Vagina (tissue), 2 donors: Measurements from ENCODE around the gene IFNA1.
"Not testable (repeated sequence)": the region's sequence is repeated elsewhere in the genome, so short reads cannot be mapped to it uniquely, and the experiment has no call there.

ENCODE experiments used
- POLR2A ChIP-seq, 2 donors: fragments of 450-650 bp; IDR thresholded peaks; one replicate each; pipeline ENCODE4 v1.6.1; 2017; ENCODE audit warnings: antibody characterized with exemption in 2 of 2, mild to moderate bottlenecking in 2 of 2, moderate library complexity in 2 of 2
- TF ChIP-seq, protein P1 (sequence below), 3 experiments: fragments of 450-650 bp in 2 of 3; fragments of 200-600 bp in 1 of 3; sonication (generic) in 1 of 3; IDR thresholded peaks; one replicate each; pipeline ENCODE4 v1.5.1; 2017 to 2019; ENCODE audit warnings: antibody characterized with exemption in 3 of 3, mild to moderate bottlenecking in 2 of 3, moderate library complexity in 2 of 3

DNA sequence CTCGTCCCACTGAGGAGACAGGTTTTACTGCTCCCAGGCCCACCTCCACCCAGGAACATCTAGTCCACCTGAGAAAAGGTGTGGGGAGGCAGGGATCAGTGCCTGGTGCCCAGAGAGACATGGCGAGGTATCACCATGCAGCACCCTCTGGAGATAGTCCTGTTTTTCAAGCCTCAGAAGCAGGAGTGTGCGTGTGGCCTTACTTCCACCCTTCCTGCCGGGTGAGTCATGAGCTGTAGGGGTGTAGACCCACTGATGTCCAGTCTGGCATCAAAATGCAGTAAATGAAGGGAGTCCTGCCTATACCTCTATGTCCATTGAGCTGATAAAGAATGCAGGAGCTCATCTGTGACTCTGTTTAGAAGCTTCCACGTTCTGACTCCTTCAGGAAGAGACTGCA lies 9.1 kb downstream of the IFNA1 start:
- TF ChIP-seq POLR2A (IDR thresholded peaks at IDR 0.05), result not testable (repeated sequence)
- TF ChIP-seq, protein P1, sequence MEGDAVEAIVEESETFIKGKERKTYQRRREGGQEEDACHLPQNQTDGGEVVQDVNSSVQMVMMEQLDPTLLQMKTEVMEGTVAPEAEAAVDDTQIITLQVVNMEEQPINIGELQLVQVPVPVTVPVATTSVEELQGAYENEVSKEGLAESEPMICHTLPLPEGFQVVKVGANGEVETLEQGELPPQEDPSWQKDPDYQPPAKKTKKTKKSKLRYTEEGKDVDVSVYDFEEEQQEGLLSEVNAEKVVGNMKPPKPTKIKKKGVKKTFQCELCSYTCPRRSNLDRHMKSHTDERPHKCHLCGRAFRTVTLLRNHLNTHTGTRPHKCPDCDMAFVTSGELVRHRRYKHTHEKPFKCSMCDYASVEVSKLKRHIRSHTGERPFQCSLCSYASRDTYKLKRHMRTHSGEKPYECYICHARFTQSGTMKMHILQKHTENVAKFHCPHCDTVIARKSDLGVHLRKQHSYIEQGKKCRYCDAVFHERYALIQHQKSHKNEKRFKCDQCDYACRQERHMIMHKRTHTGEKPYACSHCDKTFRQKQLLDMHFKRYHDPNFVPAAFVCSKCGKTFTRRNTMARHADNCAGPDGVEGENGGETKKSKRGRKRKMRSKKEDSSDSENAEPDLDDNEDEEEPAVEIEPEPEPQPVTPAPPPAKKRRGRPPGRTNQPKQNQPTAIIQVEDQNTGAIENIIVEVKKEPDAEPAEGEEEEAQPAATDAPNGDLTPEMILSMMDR (IDR thresholded peaks at IDR 0.05), result not testable (repeated sequence)
